Ovary (tissue), 9 donors: ENCODE data around the gene RASL12. TPM values are rescaled to one million over a fixed set of nuclear protein-coding genes. Genes with fewer than 3 reads are reported as not detected.
A peak's percentile ranks its signal among the peaks of the same experiment; 100 is the strongest.

Experiments
- DNase-seq, 5 donors: peaks; one replicate each; pipeline ENCODE4 v3.0.0-alpha.2; 2019 to 2020
- H3K27ac ChIP-seq, 2 donors: fragments of 200-600 bp; one replicate each; pipeline versions ENCODE4 v1.5.1 to v1.8.0; 2019 to 2022
- H3K27me3 ChIP-seq: fragments of 200-600 bp; one replicate; pipeline ENCODE4 v1.8.0; 2022
- H3K36me3 ChIP-seq: fragments of 200-600 bp; sonication (generic); one replicate; pipeline ENCODE4 v1.5.1; 2019
- H3K4me1 ChIP-seq: one replicate; pipeline ENCODE4 v1.8.1; 2013; ENCODE audit warnings: mild to moderate bottlenecking, moderate library complexity; ENCODE audit not compliant: insufficient read depth
- H3K4me3 ChIP-seq: fragments of 200-600 bp; sonication (generic); one replicate; pipeline ENCODE4 v1.5.1; 2017
- H3K9me3 ChIP-seq, 2 donors: fragments of 200-600 bp in 1 of 2; sonication (generic) in 1 of 2; one replicate each; pipeline versions ENCODE4 v1.5.1 to v1.8.1; 2013 to 2019; ENCODE audit warnings: mild to moderate bottlenecking in 1 of 2, moderate library complexity in 1 of 2
- CTCF ChIP-seq, 3 donors: fragments of 450-650 bp in 2 of 3; fragments of 200-600 bp in 1 of 3; IDR thresholded peaks; one replicate each; pipeline versions ENCODE4 v1.5.1 to v1.8.0; 2016 to 2022; ENCODE audit warnings: antibody characterized with exemption in 3 of 3, mild to moderate bottlenecking in 1 of 3
- EP300 ChIP-seq: sonication (generic); formaldehyde crosslinking; IDR thresholded peaks from one replicate; pipeline ENCODE4 v1.6.1; 2017; ENCODE audit warnings: antibody characterized with exemption
- POLR2A ChIP-seq: fragments of 450-650 bp; IDR thresholded peaks from one replicate; pipeline ENCODE4 v1.6.1; 2017; ENCODE audit warnings: antibody characterized with exemption, mild to moderate bottlenecking, moderate library complexity
- WGBS, 3 donors: extraction: QIAGEN DNeasy Blood & Tissue Kit in 1 of 3; methylation state at CpG; one replicate each; pipeline versions ENCODE4 v1.1.5 to v1.1.7; 2013 to 2017; 5-methylcytosine and 5-hydroxymethylcytosine counted together
- intact Hi-C, 4 donors: fragments of 100-400 bp; cut with DNase I; formaldehyde crosslinking; loops; one replicate each; pipeline versions ENCODE4 v1.11.0 to v1.15.1; 2022 to 2023
- polyA plus RNA-seq, 2 donors: library from polyadenylated mRNA; stranded (reverse); fragments of 200-250 nt in 1 of 2; fragments of 350-450 nt in 1 of 2; fragmentation: Illumina TruSeq in 1 of 2; extraction: RNeasy Lipid Tissue Mini Kit (QIAGEN cat#74804) in 1 of 2; gene quantifications; one replicate each; pipeline ENCODE4 v1.2.3, GENCODE V29; 2013 to 2014
- total RNA-seq, 7 donors: library from RNA; depleted of rRNA in 2 of 7; stranded (reverse); fragments of >200 nt in 2 of 7; fragmentation: NEBNext Ultra II Directional in 3 of 7; extraction: Animal tissue kit (Norgen Biotek cat#: 25700) in 3 of 7; gene quantifications; one replicate each; pipeline versions ENCODE4 v1.1.0 to v1.2.4, GENCODE V29; 2016 to 2023
- donor health status: DM: no; HTN: no; CAD: no; lungs with moderate emphysema.
- donor health status: DM: no; HTN: no; CAD: no.
- donor health status: Bipolar disorder and iron deficiency.
- donor health status: DM: yes; HTN: yes; CAD: no.
- donor health status: DM: no; HTN: no; CAD: no.
- donor health status: DM: yes; HTN: yes; CAD: no.

RASL12 gene
- total and polyA plus RNA-seq, 9 donors, result 4.8 to 31.1 (median 17.4) TPM

GRCh38 chr15:65087873-65088642 is 20.3 kb upstream of the RASL12 start:
- Histone ChIP-seq H3K27me3 (no peaks in the 10 kb centered on the region), H3K27ac (peak overlapping the region in 1 of 2 donors; percentile 29), H3K4me1 (peaks cover 12% of the 10 kb centered on the region), H3K36me3 (no peaks in the 10 kb centered on the region), H3K4me3 (no peak overlapping the region), H3K9me3 (no peaks in the 10 kb centered on the region)
- 59 to 78% (median 72%) methylated on average over 13 of the region's 13 CpGs for WGBS, 3 donors
- DNase-seq, result peak in 2 of 5 donors; percentile 28 to 56
- intact Hi-C loops, result loop anchor here in 3 of 4 donors (5.0 to 10.0 kb wide), 2 partner anchors 36 to 53 kb away; no protein-coding TSS in a partner anchor
- TF ChIP-seq CTCF (IDR thresholded peaks at IDR 0.05) (no peak), EP300 (peak; percentile 11), POLR2A (no peak)

GRCh38 chr15:65087411-65087810 is 19.6 kb upstream of the RASL12 start:
- no peaks in the 10 kb centered on the region for H3K9me3 ChIP-seq
- intact Hi-C loops, result loop anchor here in 3 of 4 donors (5.0 to 10.0 kb wide), 2 partner anchors 35 to 53 kb away; no protein-coding TSS in a partner anchor
- peaks cover 14% of the 10 kb centered on the region for H3K4me1 ChIP-seq
- DNase-seq, result no peak
- 73 to 85% (median 82%) methylated on average over 3 of the region's 3 CpGs for WGBS, 3 donors
- H3K27ac ChIP-seq, result peak overlapping the region in 1 of 2 donors; percentile 52
- H3K4me3 ChIP-seq, result no peak overlapping the region
- no peaks in the 10 kb centered on the region for H3K36me3 ChIP-seq
- no peaks in the 10 kb centered on the region for H3K27me3 ChIP-seq
- TF ChIP-seq POLR2A (no peak), CTCF (IDR thresholded peaks at IDR 0.05) (no peak), EP300 (no peak)

- Histone ChIP-seq H3K27ac (no peak overlapping the region), H3K27me3 (no peaks in the 10 kb centered on the region), H3K9me3 (no peaks in the 10 kb centered on the region), H3K36me3 (no peaks in the 10 kb centered on the region), H3K4me1 (peaks cover 14% of the 10 kb centered on the region), H3K4me3 (no peak overlapping the region)
- intact Hi-C loops, result loop anchor here in 3 of 4 donors (5.0 to 10.0 kb wide), 2 partner anchors 34 to 52 kb away; no protein-coding TSS in a partner anchor
- no peak for DNase-seq
- WGBS, 3 donors, result 65 to 76% (median 66%) methylated on average over 6 of the region's 6 CpGs
- TF ChIP-seq EP300, result no peak
- no peak for TF ChIP-seq CTCF (IDR thresholded peaks at IDR 0.05)
- no peak for TF ChIP-seq POLR2A
These were observed 18.9 kb upstream of the RASL12 start for GRCh38 chr15:65086680-65087111.

GRCh38 chr15:65085990-65086679 is 18.3 kb upstream of the RASL12 start:
- DNase-seq, result no peak
- Histone ChIP-seq H3K9me3 (no peaks in the 10 kb centered on the region), H3K4me1 (peaks cover 14% of the 10 kb centered on the region), H3K27me3 (no peaks in the 10 kb centered on the region), H3K4me3 (no peak overlapping the region), H3K27ac (no peak overlapping the region), H3K36me3 (no peaks in the 10 kb centered on the region)
- 77 to 85% (median 79%) methylated on average over 6 of the region's 6 CpGs for WGBS, 3 donors
- intact Hi-C loops, result loop anchor here in 3 of 4 donors (5.0 to 10.0 kb wide), 2 partner anchors 34 to 51 kb away; no protein-coding TSS in a partner anchor
- no peak for TF ChIP-seq CTCF (IDR thresholded peaks at IDR 0.05)
- no peak for TF ChIP-seq POLR2A
- no peak for TF ChIP-seq EP300
